ENCODE data around the gene CDC73.
"Not testable (repeated sequence)": the region's sequence is repeated elsewhere in the genome, so short reads cannot be mapped to it uniquely, and the experiment has no call there.

Gene CDC73

DNA sequence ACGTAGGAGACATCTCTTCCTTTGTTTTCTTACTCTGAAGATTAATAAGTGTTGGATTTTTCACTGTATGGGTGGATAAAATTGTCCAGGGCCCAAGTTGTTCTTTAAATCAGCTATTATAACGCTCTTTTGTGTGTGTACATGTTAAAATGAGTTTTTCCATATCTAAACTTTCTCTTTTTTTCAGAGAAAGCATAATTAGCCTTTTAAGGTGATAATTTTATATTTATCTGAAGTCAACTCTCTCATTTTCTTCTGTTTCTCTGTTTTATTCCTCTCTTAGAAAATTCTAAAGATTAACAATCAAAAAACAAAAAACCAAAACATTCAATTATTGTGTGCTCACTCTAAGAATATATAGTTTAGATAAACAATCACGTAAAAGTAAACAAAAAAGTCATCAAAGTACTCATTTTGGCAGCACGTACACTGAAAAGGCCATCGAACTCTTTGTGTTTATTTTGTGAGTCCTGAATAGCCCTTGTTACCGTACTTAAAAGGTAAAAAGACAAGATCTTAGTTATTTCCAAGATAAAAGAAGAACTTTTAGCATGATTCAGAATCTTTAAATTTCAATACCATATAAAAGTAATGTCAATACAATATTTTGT lies 7.2 kb upstream of the CDC73 start:
- DNase-seq = no peak

DNA sequence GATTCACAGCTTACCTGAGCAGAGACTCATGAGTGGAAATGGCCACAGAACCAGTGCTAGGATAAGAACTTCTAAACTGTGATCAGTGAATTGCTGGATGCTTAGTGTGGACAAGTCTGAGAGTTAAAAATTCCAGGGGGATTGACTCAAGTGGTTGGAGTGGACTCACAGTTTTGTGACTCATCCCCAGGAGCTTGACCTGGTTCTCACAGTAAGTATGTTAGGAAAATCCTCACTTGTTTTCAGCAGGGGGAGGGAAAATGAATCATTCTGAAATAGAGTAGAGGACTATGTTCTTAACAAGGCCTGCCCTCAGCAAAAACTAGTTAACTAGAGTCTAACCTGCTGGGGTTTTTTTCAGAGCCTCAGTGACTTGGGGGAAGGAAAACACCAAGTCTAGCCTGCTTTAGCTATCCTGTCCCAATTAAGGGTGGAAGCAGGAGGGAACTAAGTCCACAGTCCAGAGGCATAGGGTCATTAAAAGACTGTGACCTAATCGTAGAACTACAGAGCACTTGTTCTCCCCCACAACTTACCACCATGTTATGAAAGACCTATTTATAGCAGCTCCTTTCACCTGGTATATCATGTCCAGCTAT lies 6.1 kb upstream of the CDC73 start:
- no peak for DNase-seq

DNA sequence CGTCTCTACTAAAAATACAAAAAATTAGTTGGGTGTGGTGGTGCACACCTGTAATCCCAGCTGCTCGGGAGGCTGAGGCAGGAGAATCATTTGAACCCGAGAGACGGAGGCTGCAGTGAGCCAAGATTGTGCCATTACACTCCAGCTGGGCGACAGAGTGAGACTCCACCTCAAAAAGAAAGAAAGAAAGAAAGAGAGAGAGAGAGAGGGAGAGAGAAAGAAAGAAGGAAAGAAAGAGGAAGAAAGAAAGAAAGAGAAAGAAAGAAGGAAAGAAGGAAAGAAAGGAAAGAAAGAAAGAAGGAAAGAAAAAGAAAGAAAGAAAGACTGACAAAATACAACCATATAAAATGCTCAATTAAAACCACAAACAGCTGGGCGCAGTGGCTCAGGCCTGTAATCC lies 4.7 kb upstream of the CDC73 start:
- not testable (repeated sequence) for DNase-seq

DNA sequence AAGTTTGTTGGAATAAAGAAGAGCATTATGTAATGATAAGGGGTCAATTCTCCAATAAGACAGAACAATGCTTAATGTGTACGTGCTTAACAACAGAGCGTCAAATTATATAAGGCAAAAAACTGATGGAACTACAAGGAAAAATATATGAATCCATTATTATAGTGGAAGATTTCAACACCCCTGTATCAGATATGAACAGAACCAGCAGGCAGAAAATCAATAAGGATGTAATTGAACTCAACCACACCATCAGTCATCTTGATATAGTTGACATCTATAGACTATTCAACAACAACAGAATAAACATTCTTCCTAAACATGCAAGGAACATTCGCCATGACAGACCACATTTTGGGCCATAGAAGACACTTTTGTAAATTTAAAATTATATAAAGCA lies 3.6 kb upstream of the CDC73 start:
- no peak for DNase-seq

DNA sequence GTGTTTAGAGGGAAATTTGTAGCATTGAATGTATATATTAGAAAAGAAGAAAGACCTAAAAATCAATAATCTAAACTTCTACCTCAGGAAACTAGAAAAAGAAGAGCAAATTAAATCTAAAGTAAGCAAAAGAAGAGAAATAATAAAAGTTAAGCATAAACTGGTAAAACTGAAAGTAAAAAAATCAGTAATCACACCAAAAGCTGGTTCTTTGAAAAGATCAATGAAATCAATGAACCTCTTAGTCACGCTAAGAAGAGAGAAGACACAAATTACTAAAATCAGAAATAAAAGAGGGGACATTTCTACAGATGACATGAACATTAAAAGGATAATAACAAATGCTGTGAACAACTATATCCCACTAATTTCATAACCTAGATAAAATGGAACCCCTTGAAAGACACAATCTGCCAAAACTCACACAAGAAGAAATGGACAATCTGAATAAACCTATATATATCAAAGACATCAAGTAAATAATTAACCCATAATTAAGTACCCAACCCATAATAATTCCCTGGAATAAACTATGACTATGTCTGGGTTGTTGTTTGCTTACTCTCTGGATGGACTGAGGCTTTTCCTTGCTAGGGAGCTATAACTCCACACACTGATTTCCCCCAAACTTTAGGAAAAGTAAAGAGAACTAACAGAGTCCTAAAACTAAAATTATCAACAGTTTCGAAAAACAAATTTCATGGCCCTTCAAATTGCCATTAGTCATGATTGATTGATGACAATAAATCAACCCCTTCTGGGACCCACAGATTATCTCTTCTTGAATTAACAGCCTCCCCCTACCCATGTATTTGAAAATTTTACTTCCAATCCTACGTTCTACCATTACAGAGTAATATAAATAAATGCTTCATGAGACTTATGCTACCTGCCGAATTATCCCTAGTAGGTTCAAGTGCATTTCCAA lies 2.8 kb upstream of the CDC73 start:
- no peak for DNase-seq

DNA sequence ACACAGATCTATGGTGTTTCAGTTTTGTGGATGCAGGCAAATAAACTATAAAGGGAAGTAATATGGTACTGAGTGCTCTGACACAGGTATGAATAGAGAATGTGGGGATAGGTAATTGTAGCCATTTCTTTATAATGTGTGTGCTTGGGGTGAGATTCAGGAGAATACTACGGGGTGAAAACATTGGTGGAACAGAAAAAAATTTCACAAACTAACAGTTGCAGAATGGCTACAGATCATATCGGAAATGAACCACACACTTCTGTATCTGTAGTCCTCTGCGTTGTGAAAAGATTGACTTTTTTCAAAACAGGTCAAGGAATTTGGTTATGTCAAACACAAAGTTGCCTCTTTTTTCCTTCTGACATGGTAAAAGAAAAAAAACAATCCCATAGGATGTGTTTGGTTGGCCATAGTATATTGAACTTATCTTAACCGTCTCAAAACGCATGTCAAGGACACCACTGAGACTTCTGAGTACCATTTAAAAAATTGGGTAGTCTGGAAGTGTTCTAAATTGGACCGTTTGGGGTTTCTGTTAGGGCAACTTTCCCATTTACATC lies 1.1 kb upstream of the CDC73 start:
- no peak for DNase-seq

DNA sequence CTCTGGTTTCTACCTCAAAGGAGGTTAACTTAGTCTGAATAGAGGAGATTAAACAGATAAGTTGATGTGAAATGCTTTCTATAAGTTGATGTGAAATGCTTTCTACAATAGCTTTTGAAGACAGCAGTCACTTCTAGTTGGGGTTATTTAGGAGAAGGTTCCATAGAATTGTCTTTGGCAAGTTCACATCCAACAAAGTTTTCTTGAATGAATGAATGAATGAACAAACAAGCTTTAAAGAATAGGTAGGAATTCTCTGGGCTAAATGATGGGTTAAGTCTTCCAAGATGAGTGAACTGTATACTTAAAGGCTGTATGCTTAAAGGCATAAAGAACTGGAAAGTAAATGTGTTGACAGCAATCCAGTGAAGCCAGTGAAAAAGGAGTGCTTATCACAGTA lies 1.9 kb downstream of the CDC73 start:
- no peak for DNase-seq

DNA sequence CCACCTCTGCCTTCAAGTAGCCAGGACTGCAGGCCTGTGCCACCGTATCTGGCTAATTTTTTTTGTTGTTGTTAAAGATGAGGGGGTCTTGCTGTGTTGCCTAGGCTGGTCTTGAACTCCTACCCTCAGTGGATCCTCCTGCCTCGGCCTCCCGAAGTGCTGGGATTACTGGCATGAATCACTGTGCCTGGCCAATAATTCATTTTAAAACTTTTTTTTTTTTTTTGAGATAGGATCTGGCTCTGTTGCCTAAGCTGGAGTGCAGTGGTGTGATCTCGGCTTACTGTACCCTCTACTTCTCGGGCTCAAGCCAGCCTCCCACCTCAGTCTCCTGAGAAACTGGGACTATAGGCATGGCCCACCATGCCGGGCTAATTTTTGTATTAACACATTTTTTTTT lies 3.5 kb downstream of the CDC73 start:
- DNase-seq = no peak

DNA sequence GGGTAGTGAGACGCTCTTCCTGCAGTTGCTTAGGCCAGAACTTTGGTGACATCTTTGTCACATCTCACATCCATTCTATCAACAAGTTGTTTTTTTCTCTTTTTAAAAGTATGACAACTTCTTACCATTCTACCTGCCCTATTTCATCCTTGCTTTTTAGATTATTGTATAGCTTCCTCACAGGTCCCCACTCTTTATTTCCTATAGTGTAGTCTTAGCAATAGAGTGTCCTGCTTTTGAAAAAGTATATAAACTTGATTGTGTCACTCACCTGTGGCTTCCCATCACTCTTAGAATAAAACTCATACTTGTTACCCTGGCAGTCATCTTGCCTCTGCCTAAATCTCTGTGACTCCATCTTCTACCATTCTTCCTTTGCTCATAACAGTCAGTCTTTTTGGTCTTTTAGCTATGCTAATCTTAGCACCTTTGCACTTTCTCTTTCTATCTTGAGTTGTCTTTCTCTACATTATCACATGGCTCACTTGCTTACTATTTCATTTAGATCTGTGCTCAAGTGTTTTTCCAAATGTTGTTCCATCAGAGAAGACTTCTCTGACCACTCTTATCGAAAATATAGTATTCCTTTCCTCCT lies 9.5 kb downstream of the CDC73 start:
- no peak for DNase-seq

DNA sequence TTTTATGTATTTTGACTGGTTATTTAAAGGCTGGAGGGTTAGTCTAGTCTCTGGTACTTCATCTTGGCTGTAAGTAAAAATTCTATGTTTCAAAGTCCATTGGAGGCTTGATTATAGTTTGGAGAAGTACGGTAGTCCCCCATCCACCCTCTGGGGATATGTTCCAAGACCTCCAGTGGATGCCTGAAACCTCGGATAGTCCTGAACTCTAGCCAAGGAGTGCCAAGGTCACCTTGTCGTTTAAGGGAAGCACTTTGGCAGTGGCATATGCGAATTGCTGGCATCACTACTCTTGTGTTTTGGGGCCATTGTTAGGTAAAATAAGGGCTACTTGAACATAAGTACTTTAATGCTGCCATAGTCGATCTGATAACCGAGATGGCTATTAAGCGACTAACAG lies 18.4 kb downstream of the CDC73 start:
- no peak for DNase-seq

DNA sequence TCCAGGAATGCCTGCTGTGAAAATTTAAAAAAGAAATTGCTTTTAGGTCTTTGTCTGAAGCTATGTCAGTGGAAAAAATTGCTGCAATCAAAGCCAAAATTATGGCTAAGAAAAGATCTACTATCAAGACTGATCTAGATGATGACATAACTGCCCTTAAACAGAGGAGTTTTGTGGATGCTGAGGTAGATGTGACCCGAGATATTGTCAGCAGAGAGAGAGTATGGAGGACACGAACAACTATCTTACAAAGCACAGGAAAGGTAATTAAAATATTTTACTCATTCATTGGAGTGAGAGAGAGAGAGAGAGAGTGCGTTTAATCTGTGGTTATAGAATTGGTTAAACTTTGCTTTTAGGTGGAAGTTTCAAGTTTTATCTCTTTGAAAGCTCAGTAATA lies 20.0 kb downstream of the CDC73 start:
- DNase-seq = no peak

DNA sequence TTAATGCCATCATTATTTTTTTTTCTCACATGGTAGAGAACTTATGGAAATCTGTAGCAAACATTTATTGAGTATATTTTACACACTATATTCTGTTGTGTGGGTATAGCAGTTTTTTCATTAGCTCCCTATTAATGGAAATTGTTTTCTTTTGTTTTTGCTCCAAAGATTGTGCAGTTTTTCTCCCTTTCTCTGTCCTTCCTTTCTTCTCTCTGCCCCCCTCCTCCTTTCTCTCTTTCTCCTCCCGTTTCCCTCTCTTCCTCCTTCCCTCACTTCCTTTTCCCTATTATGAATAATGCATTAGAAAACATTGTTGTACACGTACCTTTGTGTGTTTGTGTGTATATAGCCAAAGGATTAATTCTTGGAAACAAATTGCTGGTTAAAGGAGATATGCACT lies 20.6 kb downstream of the CDC73 start:
- DNase-seq = no peak

DNA sequence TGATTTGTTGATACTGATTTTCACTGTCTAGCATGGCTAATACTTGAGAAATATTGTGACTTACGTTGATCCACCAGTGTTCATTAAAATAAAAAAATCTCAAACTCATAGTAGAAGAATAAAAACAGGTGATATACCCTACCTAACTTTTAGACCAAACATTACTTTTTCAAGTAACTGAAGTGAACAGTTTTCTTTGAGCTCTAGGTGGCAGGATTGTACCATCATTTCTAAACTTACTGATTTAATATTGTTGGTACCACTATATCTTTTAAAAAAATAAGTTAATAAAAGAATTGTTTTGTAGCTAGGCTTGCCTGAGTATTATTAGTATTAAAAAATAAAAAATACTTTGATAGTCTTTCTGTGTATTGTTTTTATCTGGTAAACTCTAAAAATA lies 21.5 kb downstream of the CDC73 start:
- DNase-seq = peak in 1 of 2 experiments; percentile 8

DNA sequence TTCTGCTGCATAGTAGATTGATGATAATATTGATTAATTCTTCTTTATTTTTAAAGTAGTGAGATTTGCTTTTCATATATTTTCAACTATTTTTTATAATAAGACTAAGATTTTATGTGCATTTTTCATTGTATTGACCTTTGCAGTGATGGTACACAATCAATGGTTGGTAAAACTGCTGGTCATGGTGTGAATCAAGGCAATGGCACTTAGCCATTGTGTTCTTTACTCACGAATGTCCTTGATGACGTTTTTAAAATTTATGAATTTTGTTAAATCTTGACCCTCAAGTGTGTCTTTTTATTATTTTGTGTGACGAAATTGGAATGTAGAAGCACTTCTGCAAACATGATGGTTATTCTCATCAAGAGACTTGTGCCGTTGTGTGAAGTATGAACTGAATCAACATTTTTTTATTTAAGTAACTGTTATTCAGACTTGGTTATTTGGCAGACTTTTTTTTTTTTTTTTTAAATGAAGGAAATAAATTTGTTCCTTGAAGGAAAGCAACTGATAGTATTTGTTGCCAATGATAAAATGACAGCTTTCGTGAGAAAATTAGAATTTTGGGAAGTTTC lies 22.6 kb downstream of the CDC73 start:
- DNase-seq = no peak

DNA sequence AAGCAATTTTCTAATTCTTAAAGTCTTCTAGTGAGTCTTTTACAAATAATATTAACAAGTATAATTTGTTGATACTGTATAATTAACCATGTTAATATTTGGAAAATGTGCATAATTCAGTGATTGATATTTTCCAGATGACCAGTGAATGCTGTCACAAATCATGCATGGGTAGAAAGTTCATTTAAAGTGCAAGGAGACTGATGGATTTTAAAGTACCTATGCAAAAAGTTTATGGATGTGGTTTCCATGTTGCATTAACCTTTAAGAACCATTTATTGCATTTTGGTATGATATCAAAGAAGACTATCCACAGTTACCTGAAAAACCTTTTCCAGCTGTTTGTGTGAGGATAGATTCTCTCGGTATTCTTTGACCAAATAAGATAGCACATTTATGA lies 23.2 kb downstream of the CDC73 start:
- no peak for DNase-seq

DNA sequence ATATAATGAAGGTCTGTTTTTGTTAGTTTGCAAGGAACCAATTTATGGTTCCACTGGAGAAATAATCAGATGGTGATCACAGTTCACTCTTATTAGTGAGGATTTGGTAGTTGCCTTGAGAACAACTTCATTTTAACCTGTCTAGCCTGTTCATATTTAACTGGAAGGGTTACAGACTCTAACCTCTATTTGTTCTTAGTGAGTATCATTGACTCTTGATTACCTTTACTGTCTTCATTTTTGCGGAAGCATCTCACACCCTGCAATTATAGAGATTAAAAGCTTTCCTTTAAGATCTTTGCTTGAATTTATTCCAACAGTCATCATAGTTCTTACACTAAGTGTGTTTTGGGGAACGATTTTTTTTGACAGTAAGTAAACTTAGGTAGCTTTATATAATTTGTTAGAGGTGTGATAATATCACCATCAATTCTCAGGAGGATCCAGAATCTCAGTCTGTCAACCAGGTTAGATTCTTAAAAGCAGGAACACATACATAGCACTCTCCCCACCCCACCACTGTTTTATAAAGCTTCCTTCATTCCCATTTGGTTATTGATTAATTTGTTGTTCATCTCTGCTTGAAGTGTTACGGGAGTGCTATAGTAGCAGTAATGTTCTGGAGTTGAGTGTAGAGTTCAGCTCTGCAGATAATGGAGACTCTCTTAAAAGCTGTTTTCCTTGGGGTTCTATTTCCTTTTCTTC lies 34.4 kb downstream of the CDC73 start:
- no peak for DNase-seq

DNA sequence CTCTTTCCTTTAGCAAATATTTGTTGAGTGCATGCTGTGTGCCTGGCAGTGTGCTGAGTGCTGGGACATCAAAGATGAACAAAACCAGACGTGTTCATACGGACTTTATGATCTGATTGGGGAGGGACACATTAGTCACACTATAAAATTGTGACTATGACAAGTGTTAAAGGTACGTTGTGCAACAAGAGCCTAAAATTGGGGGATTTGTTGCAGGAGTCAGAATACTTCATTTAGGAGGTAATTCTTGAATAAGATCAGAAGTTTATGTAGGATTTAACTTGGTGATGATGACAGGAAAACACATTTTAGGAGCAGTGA lies 35.0 kb downstream of the CDC73 start:
- DNase-seq = no peak

DNA sequence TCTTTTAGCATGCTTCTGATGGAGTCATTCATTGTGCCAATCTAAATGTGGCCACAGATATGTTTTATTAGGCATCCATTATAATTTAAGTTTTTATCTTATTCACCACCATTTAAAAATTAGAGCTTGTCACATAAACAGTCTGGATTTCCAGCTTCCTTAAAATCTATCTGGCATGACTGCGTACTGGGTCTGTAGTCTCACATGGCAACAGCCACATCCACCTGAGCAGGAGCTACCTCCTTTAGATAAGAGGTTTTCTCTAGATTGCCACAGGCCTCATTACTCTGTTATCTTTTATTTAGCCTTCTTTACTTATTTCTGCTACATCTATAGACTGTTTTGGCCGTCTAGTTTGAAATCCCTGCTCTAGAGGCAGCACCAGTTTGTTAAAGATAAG lies 35.5 kb downstream of the CDC73 start:
- DNase-seq = no peak

DNA sequence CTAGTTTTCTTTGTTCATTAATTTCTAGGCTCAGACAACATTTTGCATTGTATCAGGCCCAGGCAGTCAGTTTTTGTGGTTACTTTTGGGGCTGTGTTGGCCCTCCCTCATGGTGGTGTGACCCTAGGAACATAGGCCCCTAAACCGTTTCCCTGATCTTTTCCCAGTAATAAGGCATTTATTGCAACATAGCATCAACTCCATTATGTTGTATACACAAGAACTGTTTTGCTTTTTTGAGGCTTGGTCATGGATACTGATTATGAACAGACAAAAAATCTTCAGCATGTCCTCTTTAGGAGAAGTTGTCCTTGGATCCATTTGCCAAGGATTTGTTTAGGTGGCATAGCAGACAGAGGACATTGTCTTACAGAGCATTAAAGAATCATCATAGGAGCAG lies 54.3 kb downstream of the CDC73 start:
- DNase-seq = no peak

DNA sequence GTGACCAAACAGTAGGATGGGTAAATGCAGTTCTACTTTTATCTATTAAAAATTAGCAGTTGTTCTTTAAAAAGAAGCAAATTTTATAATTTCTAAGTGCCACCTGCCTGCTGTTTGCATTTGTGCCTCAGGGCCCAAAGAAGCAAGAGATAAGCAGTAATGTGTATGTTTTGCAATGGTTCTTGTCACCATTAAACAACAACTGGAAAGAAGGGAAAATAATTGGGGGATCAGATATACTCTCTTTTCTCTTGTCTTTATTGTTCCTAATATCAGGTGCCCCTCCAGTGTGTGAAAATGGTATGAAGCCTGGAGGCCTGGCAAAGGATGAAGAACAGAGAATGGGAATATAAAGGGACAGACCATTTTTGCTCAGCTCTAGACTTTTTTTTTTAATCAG lies 55.0 kb downstream of the CDC73 start:
- no peak for DNase-seq

DNA sequence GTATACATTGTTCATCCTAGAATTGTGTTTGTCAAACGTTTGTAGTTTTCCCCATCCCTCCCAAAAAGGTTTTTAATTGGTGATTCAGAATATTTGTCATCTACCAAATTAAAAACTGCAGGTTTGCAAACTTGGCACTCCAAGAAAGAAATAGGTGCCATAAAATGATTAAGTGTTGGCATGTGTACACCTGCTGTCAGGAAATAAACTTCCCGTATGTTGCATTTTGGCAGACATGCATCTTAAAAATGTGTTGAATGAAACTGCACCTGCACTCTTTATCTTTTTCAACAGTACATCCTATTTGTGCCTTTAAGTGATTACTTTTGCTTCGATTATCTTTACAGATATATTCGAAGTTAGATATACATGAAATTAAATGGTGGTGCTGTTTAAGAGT lies 57.3 kb downstream of the CDC73 start:
- DNase-seq = no peak

DNA sequence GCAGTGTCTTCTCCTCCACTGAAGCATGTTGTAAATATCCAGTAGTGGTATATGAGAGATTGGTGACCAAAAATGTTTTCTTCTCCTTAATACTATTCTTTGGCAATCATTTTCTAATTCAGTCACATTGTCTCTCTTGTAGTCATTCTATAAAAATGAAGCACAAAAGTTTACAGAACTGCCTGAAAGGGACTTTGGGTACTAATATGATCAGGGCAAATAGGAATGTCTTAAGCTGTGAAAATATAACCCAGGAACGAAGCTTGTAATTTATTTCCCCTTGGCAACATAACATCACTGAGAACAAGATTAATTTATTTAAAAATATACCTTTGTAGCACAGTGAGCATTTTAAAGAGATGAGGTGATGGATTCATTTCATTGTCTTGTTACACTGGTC lies 59.7 kb downstream of the CDC73 start:
- DNase-seq = no peak

DNA sequence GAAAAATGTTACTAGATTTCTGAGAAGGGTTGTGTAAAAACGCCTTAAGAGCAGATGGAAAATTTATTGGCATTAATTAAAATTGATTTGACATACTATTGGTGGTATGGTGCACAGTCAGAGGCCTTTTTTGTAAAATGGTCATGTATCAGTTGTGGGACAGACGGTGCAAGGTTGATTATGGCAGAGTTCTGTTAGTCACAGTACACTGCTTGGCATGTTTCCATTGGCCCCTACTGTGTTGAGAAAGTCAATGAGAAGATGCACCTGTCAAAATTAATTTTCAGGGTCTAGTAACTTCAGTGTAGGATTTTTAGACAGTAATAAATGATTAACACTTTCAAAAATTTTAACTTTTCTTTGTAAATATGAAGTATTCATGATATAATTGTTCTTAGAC lies 60.2 kb downstream of the CDC73 start:
- DNase-seq = peak in 1 of 2 experiments; percentile 42
